DMS114 treated with DMSO at 0.1 percent for 48 hours (cell line): Measurements from ENCODE around the gene TCF4.

ENCODE experiments used
- DNase-seq: peaks from one replicate; lab custom pipeline; 2025; ENCODE audit not compliant: unreplicated experiment; lab: John Stamatoyannopoulos, UW

The TCF4 gene

DNA sequence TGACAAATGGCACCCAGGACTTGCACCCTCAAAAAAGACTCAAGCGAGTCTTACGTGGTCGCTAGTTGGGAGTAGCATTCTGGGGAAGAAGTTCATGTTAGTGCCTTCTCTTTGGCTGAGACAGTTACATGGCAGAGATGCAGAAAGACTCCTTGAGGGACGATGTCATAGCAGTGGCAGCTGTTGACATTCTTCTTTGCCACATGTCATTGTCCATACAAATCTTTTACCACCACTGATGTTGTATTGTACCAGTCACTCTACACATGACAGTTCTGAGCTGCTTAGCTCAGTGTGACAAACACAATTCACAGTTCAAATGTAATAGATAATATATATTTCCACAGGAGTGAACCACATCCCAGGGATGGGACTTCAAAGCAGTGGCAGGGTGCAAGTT, 197.1 kb downstream of the TCF4 start:
- no peak for DNase-seq

GRCh38 chr18:55387139-55387984, 200.6 kb downstream of the TCF4 start:
- no peak for DNase-seq

- DNase-seq = no peak
Measured at GRCh38 chr18:55386545-55386944, 201.4 kb downstream of the TCF4 start.

GRCh38 chr18:55385770-55386169, 202.2 kb downstream of the TCF4 start:
- no peak for DNase-seq

GRCh38 chr18:55384551-55385275, 203.3 kb downstream of the TCF4 start:
- DNase-seq = no peak

DNA sequence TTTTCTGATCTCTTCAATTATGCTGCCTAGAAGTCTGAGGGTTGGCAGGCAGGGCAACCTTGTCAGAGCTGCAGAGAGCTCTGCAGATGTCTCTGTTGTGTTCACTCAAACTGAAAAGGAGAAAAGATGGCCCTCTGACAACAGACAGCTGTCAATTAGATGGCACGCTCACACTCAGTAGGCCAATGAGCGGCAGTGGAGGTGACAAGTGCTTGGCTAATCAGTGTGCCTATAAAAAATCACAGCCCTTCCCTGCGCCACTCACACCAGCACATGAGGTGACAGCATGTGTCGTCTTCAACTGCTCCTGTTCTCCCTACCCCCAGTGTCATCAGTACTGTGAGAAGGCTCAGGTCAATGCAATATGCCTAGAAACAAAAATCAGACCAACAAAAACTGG, 203.9 kb downstream of the TCF4 start:
- DNase-seq = no peak

- no peak for DNase-seq
Measured at GRCh38 chr18:55382277-55382805, 205.7 kb downstream of the TCF4 start.

DNA sequence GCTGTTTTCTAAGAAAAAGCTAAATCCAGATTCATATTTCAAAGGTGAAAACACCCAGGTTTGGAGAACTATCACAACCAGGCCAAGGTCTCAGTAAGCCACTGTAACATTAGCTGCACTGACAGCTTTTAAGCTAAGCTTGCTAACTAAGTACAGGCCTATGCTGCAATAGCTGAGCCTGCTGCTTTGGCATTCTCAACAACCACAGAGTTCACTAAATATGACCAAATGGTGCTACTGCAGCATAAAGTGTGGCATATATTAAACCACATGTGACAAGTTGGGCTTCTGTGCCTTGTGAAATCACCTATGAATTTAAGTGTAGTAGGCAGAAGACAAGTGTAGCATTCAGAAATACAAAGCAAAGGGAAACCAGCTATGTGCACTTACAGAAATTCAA, 206.7 kb downstream of the TCF4 start:
- DNase-seq = no peak

GRCh38 chr18:55380589-55380988, 207.4 kb downstream of the TCF4 start:
- no peak for DNase-seq

DNA sequence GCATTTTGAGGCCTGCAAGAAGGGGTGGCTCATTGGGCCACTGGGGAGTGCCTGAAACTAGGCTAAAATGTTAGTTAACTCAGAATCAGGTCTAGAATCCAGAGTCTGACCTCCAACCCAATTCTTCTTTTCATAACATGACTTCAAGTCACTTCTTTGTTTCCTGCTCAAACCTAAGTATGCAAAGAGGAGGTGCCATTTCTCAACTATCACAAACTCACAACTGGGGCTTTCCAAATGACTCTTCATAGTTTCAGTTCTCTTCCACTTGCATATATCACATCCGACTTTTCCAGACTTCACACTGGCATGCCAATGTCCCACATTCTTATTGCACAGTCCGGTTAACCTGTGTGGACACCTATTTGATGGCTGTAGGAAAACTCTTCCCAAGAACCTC, 211.6 kb downstream of the TCF4 start:
- DNase-seq = no peak

DNA sequence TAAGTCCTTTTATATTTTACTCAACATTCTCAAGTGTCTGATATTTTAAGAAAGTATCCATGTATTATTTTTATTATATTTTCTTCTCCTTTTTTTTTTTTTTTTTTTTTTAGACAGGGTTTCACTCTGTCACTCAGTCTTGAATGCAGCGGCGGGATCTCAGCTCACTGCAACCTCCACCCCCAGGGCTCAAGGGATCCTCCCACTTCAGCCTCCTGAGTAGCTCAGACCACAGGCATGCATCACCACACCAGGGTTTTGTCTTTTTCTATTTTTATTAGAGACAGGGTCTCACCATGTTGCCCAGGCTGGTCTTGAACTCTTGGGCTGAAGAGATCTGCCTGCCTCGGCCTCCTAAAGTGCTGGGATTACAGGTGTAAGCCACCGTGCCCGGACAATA, 212.1 kb downstream of the TCF4 start:
- no peak for DNase-seq

GRCh38 chr18:55374741-55375140, 213.3 kb downstream of the TCF4 start:
- DNase-seq = no peak

GRCh38 chr18:55372209-55372608, 215.8 kb downstream of the TCF4 start:
- DNase-seq = no peak

DNA sequence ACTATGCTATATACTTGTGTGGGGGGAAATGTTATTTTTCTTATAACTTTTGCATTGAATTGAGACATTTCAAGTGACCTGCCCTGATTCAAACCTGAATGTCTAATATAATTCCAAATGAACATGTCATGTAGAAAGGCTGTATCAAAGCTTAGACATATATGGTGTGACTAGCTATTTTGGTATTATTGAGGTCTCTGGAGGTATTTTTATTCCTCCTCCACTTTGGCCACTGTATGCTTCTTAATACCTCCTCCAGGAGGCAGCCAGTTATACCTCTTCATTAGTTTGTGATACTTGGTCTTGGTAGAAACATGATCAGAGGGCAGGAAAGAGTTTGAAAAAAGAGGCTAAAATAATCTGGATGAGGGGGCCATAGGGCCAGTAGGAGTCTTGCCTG, 217.1 kb downstream of the TCF4 start:
- DNase-seq = no peak

DNA sequence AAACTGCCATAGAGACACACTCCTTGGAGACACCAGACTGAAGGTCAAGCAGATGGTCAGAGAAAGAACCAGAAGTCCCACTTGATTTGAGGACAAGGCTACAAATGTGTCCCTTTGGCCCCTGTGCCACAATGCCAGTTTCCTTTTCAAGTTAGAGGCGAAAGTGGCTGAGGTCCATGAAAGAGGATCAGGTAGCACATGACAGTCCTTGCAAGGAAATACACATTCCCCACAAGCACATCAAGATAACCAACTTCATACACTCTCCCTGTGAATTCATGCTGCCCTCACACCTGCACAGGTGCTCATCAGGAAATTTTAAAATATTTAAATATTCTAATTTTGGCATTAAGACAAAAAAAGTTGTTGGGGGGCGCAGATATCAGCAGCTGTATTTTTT, 218.6 kb downstream of the TCF4 start:
- DNase-seq = no peak

DNA sequence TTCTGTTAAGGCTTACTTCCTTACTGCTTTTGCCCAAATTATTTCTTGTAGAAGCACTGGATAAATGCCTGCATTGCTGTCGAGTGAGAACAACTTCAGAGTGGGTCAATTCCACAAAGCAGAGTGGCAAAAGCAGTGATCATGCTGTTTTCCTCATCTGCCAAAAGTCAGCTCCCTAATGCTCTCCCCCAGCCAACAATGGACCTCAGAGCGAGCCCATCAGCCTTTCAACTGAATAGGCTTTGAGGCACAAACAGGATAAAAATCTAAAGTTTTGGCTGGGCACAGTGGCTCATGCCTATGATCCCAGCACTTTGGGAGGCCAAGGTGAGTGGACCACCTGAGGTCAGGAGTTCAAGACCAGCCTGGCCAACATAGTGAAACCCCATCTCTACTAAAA, 222.7 kb downstream of the TCF4 start:
- no peak for DNase-seq

- DNase-seq = no peak
Measured at GRCh38 chr18:55362303-55362702, 225.7 kb downstream of the TCF4 start.

- no peak for DNase-seq
Measured at GRCh38 chr18:55361492-55362250, 226.3 kb downstream of the TCF4 start.

- DNase-seq = no peak
Measured at GRCh38 chr18:55360061-55360460, 227.9 kb downstream of the TCF4 start.

GRCh38 chr18:55356815-55357214, 231.2 kb downstream of the TCF4 start:
- no peak for DNase-seq

GRCh38 chr18:55355223-55355622, 232.8 kb downstream of the TCF4 start:
- DNase-seq = no peak

DNA sequence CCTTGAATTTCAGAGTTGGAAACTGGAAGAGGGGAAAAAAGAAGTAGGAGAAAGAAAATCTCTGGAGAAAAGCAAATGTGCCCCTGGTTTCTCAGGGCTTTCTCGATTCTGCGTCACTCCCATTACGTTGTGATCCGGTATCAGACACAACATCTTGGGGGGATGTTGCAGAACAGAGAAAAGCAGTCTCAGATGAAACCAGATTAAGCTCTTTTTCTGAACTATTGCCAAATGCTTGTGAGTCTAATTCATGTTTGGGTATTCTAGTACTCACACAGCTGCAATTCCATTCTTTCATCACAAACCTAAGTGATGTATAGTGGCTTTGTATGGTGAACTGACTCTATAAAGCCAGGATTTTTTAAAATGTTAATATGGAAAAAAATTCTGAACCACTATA, 233.2 kb downstream of the TCF4 start:
- DNase-seq = no peak
